ENCODE measurements around the gene FASTK.

Gene FASTK

DNA sequence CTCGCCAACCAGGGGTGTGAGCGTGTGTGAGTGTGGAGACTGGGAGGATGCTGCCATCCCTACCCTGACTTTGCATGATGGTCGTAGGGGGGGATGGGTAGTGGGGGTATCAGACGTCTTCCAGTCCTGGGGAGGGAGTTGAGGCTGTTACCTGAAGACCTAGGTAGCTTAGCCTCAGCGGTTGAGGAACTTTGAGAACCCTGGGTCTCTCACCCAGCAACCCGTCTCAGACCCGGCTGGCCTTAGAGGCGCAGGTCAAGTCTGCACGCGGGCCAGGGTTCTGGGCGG lies 18.6 kb downstream of the FASTK start:
- DNase-seq = no peak

DNA sequence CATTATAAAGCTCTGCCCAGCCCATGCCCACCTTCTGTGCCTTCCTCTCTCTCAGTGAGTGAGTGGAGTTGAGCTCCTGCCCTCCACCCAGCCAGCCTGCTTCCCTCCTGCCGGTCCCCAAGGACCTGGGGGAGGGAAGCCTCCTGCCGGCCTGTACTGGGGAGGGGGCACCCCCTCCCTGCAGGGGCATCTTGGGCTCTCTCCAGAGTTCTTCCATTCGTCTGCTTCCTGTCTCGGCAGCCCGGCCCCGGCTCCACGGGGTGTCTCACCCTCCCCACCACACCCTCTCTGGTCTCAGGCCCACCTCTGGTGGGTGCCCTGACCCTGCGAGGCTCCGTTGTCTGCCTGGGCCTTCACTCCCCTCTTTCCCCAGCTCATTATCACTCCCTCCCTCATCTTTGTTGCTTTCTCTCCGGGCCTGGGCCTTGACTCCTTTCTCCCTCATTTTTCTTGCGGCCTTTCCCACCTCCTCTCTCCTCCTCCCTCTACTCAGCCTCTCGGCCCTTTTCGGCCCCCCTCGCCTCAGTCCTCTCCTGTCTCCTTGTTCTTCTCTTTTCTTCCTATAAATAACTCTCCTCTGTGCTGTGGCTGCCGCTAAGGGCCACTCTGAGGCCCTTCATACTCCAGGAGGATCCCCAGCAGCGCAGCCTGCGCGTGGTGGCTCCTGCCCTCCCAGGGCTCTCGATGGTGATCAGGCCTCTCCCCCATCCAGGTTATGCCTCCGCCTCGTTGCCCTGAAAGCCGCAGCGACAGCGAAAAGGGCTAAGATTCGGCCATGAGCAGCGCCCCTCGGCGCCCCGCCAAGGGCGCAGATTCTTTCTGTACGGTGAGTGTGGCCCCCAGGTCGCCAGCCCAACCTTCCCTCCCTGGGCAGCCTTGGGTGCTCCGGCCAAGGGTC lies 19.1 kb downstream of the FASTK start:
- DNase-seq = no peak

DNA sequence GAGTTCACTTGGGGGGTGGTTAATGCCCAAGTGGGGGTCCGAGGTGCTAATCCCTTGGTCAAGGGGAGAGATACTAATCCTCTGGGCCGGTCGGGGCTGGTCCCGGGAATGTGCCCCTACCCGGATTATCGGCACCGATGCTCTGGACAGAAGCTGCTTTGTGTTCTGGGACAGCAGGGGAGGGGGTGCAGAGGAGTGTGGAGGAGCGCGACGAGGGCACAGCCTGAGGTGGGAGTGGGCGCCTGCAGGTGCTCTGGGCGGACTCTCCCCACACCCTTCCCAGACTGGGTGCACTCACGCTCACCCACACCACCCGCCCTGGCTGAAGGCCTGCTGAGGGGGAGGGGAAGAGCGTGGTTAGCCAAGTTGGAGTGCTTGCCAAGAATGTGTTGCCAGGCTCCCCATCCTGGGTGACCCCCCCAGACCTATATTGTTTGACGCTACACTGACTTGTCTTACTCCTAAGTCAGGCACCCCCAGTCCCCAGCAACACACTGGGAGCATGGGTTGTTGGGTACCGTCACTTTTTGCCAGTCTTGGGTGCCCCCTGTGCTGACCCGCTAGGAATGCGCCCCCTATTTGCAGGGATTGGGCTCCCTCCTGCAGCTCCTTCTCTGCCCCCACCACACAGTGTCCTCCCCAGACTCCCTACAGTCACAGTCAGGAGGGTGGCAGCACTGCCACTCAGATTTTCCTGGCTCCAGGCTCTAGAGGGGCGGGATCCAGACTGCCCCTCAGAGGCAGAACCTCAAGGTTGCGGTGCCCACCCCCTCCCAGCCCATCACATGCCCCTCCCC lies 20.0 kb downstream of the FASTK start:
- DNase-seq = no peak

DNA sequence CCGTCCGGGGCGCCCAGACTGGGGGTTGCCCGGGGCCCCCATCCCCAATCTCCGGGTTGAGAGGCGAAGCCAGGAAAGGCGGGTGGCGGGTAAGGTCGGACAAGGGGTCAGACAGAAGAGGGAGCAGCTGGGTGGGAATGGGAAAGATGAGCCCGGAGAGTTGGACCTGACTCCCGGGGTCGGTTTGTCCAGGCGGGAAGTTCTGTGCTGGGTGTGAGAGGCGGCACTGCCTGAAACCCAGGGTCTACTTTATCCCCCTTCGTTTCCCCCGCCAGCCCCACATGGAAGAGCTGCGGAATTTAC lies 20.5 kb downstream of the FASTK start:
- DNase-seq = no peak

DNA sequence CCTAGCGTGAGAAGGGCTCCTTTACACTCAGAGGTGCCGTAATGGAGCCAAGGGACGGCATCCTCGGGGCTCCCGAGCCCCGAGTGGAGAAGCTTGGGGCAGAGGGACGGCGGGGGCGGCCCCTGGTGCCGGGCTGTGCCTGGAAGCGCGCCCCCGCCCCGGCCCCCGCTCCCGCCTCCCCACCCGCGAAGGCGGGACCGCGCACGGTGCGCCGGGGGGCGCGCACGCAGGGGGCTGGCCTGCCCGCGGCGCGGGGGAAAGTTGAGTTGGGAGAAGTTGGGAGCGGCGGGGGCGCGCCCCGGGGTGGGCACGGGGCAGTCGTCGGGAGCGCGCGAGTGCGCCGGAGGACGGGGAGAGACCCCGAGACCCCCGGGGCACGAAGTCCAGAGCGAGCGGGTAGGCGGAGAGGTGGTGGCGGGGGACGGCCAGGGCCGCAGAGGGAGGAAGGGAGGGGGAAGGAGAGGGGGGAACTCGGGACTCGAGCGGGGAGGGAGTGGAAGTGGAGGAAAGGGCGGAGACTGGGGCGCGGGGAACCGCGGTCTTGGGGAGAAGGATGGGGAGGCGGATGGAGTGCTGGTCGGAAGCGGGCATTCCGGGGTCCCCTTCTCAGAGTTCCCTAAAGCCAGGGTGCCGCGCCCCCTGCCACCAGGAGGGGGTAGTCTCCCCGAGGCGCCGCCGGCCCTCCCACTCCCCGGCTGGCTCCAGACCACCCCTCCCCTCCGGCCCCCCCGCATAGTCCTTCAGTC lies 21.1 kb downstream of the FASTK start, which contains the start of gene SLC4A2:
Gene SLC4A2, plus strand, starts transcription at position 223 of the 746 bp plus-strand sequence. CDS start 2,399 bp downstream, outside the sequence.
- DNase-seq = peak; percentile 26

DNA sequence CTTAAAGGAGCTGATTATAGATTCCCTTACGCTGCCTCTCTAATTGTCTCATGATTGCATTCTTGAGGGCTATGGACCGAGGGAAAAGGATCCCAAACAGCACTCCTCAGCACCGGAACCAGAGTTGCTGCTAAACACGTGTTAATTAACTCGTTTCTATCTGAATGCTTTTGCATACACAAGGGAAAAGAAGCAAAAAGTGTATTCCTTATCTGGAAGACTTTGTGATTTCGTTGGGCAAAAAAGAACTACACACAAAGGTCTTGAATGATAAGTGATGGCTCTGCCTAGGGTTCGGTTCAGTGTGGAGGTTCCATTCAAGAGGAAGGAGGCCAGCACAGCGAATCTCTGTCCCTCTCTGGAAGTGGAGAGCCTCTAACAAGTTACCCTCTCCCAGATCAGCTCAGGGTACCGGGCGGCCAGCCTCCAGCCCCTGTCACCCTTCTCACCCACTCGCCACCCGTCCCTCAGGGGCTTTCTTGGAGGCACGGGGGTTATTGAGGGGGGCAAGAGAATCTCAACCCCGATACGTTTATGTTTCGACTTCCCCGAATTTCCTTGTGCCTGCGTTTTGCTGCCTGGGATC lies 21.7 kb downstream of the FASTK start:
- DNase-seq = no peak

DNA sequence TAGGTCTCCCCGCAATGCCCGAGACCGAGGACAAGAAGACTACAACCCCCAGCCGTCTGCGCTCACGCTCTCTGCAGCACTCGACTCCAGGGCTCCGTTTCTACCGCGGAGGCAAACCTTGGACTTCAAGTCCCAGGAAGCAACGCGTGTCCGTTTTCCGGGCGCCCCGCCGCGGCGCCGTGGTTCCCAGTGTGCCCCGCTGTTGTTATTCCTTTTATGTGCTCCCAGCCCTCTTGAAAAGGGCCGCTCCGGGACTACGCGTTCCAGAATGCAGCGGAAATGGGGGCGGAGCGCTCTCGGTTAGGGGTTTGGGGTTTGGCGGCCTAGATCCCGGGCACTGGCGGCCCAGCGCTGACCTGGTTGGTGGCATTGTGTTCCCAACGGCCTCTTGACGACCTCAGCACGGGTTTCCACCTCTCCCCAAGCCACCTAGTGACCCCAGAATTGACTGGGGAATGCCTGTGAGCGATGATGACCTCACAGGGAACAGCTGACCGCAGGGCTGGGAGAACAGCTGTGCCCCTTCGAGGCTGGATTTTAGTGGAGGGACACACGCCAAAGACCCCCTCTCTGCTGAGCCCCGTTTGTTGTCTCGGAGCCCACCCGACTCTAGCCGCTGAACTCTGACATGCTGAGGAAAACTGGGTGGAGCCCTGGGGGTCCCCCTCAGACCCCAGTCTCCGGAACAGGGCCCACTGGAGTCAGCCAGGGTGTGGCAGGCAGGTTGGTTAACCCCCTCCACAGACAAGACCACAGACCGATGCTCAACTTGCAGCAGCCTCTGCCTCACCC lies 22.4 kb downstream of the FASTK start:
- DNase-seq = peak; percentile 48

DNA sequence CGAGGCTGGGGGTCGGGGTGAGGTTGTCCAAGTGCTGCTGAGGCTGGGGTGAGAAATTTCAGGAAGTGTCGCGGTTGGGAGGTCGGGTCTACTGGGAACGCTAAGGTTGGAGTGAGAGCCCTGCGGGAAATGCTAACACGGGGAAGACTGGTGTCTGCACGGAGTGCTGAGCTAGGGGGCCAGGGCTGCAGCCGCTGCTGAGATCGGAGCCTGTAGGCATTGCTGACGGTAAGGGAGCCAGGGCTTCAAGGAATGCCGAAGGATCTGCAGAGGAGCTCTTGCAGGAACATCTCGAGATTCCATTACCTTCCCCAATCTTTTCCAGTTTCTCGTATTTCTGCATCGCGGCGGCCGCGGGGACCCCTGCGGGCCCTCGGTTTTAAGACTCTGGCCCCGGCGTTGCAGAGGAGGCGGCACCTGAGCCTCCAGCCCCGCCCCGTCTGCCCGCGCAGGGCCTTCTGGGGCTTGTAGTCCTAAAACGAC lies 23.1 kb downstream of the FASTK start, which contains the start of gene CDK5:
Gene CDK5, minus strand, starts transcription at position 392 of the 483 bp plus-strand sequence. Its CDS starts 49 bp downstream, at position 343.
- no peak for DNase-seq

DNA sequence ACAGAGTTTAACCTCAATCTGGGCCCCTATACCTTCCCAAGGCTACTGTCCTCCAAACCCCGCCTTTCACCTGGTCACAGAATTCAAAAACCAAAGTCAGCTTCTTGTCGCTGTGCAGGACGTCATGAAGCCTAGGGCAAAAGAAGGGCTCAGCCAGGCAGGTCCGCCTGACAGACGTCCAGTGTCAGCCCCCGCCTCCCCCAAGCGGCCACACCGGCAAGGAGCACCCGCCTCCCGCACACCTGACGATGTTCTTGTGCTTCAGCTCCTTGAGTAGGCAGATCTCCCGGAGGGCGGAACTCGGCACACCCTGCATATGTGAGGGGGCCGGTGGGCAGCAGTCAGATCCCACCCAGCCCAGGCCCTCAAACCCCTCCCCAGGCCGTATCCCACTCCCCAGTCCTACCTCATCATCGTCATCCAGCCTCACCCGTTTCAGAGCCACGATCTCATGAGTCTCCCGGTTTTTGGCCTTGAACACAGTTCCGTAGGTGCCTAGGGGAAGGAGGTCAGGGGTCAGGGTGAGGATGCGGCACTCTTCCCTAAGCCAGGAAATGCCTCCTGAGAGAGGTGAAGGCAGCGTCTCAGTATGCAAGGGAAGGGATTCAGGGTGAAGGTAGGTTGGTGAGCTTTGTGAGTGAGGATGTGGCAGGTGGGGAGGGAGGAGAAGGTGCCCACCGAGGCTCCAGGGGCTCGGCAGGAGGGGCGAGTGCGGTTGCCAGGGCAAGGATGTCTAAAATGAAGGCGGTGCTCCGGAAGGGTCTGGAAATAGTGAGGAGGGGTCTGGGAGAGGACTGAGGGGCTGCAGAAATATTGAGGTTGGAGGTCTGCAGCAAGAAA lies 23.7 kb downstream of the FASTK start:
- no peak for DNase-seq

DNA sequence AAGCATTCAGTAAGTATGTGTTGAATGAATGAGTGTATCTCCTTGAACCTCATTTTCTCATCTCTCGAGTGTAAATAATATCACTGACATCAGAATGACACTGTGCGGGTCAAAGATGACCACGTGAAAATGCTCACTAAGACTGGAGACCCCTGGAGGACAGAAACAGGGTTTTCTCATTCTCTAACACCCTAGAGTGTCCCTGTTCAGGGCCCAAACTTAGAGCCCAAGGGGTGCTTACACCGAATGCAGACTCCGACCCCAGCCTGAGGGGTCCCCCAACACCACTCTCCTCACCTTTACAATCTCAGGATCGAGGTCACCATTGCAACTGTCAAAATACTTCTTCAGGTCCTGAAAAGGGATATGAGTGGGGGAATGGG lies 24.3 kb downstream of the FASTK start:
- DNase-seq = no peak

DNA sequence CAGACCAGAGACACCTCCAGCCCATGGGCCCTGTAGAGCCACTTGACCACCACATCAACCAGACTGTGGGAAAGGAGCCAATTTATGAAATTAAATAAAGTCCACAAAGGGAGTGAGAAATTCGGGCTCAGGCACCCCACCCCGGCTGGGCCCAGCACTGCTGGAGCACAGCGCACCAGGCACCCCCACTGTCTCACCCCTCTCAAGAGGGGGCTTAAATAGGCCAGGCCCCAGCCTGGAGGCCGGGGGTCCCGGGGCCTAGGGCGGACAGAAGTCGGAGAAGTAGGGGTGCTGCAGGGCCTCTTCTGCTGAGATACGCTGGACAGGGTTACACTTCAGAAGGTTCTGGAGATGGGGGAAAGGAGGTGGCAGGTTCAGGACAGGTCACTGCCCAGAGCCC lies 26.9 kb downstream of the FASTK start:
- DNase-seq = no peak

DNA sequence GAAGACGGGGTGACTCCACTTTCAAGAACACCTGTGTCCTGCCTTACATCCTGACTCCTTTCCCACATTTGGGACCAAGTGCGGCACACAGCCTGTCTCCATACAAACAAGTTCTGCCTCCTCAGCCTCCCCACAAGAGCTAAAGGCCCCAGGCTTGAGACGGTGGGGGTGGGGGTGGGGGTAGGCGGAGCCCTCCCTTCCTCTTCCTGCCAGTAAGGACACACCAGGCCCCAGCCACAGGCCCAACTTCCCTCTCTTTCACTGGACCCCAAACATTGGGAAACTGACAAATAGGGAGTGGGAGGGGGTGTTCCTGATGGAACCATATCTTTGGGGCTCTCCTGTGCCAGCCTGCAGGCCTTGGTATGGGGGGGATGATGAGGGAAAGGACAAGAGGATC lies 27.5 kb downstream of the FASTK start:
- DNase-seq = no peak

DNA sequence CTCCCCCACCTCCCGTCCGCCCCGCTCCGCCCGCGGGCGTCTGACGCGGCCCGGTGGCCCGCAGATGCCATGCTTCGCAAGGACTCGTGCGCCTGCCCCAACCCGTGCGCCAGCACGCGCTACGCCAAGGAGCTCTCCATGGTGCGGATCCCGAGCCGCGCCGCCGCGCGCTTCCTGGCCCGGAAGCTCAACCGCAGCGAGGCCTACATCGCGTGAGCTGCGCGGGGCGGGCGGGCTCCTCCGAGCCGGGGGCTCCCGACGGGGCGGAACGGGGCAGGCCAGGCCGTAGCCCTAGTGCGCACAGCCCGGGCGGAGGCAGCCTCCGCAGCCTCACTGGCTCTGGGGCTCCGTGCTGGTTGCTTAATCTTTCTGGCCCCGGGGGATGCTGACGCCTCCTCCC lies 29.5 kb downstream of the FASTK start:
- DNase-seq = no peak

DNA sequence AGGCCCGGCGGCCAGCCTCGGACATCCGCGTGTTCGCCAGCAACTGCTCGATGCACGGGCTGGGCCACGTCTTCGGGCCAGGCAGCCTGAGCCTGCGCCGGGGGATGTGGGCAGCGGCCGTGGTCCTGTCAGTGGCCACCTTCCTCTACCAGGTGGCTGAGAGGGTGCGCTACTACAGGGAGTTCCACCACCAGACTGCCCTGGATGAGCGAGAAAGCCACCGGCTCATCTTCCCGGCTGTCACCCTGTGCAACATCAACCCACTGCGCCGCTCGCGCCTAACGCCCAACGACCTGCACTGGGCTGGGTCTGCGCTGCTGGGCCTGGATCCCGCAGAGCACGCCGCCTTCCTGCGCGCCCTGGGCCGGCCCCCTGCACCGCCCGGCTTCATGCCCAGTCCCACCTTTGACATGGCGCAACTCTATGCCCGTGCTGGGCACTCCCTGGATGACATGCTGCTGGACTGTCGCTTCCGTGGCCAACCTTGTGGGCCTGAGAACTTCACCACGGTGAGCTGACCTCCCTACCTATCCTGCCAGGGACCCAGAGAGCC lies 31.6 kb downstream of the FASTK start:
- DNase-seq = no peak

DNA sequence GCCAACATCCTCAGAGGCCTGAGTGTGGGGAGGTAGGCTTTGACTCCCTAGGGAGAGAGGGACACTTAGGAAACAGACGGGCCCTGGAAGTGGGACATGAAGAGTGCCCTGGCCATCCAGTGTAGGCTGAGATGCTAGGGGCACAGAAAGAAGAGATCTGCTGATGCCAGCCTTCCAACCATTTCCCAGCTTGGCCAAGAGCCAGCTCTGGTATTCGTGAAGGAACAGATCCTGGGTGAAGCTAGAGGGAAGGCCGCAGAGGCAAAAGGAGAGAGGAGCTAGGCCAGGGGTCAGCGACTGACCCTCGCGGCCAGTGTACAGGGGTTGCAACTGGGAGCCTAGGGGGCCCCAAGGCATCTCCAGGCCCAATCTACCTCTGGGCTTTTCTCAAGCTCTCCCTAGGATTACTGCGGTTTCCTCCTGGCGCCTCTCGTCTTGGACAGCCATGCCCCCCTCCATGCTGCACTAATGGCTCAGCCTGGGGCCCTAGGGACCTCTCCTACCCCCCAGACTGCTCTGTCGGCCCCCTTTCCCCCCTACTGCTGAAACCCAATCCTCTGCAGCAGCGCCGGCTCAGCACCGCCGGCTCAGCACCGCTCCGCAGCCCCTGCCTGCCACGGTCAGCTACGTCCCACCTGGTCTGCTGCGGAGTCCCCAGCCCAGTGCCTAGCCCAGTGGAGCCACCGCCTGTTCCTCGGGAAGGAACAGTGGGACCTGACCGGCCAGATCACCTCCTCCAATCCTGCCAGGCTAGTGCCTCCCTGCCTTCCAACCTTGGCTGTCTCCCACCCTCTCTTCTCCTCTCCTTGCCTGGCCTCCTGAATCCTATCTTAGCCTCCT lies 32.4 kb downstream of the FASTK start, which contains the start of gene ASIC3:
Gene ASIC3, plus strand, starts transcription at position 556 of the 840 bp plus-strand sequence. CDS start 355 bp downstream, outside the sequence.
- no peak for DNase-seq

DNA sequence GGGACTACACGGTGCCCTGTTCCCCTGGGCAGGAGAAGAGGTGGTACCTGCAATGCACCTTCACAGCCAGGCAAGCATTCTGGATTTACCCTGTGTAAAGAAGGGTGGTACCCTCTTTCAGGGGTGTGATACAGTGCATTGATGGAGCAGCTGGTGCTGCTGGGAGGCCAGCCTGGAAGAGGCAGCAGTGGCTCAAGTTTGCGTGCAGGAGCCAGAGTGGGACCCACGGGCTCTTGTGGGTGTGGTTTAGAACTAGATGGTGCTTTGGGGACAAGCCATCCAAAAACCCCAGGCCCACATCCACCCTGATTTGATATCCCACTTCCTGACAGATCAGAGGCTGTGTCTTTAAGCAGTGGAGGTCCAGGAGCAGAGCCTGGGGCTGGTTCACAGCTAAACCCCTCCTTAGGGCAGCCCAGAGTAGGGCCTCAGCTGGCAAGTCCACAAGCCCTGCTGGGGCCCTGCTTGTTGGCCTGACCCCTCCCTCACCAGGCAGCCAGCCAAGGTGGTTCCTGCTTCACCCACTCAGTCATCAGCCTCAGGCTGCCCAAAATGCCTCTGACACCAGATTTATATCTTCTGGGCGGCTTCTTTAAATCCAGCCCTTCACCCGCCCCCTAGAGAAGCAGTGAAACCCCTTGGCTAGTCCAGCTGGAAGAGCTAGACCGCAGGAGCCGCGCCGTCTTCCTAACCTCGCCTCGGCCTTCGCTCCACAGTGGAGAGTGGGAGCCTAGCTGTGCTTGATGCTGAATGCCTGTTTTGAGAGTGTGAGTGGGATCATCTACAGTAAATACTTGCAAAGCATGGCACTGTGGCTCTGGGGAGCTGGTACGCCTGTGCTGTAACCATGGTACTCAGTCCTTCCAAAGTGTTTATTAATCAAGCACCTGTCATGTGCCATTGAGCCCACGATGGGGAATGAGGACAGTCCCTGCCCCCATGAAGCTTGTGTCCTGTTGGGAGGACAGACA lies 33.7 kb downstream of the FASTK start:
- no peak for DNase-seq

DNA sequence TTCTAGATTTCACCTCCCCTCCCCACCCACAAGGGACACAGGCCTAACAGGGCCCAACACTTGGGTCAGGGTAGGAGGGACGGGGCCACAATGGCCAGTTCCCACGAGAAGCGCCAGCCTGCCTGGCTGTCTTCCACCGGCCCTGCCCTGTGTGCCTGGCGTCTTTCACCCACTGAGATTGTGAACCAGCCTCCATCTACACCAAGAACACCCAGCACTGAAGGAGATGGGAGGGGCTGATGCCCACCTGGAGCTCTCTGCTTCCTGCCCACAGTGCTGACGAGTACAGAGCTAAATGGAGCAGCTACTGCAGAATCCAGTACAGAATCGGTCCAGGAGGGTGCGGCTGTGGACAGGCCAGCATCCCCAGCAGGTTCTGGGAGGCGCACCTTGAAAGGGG lies 34.6 kb downstream of the FASTK start:
- no peak for DNase-seq

DNA sequence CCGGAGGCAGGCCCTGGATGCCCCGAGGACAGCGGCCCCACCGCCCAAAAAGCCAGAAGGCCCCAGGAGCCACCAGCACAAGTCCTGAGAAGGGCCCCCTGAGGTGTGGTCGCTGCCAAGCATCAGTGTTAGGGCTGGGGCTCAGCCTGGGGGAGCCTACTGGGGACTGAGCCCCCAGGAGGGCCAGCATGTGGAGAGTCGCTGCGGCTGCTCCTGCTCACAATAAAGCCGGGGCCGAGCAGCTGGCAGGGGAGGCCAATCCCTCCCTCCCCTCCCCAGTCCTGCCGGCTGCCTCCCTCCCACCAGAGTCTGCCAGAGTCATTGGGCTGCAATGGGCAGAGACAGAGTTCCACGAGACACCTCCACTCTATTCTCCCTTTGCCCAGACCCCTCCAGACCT lies 35.3 kb downstream of the FASTK start:
- no peak for DNase-seq

DNA sequence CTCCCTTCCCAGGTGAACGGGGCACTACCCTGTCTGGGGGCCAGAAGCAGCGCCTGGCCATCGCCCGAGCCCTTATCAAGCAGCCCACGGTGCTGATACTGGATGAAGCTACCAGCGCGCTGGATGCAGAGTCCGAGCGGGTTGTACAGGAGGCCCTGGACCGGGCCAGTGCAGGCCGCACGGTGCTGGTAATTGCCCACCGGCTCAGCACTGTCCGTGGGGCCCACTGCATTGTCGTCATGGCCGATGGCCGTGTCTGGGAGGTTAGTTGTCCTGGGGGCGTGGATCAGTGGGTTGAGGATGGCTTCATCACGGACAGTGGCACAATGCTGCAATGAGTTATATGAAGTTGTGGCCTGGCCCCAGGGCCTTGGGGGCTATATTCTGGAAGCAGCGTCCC lies 36.6 kb downstream of the FASTK start:
- no peak for DNase-seq

Data from cortex of kidney (tissue), 1 donor.